GM19463 (cell line): Measurements from ENCODE around the gene PLXNC1.

Experiments
- ATAC-seq: cut with Tn5 transposase; IDR thresholded peaks from one replicate; pipeline ENCODE4 v1.9.1; 2021; ENCODE audit warnings: mild to moderate bottlenecking, moderate library complexity; ENCODE audit not compliant: unreplicated experiment

Gene PLXNC1

DNA sequence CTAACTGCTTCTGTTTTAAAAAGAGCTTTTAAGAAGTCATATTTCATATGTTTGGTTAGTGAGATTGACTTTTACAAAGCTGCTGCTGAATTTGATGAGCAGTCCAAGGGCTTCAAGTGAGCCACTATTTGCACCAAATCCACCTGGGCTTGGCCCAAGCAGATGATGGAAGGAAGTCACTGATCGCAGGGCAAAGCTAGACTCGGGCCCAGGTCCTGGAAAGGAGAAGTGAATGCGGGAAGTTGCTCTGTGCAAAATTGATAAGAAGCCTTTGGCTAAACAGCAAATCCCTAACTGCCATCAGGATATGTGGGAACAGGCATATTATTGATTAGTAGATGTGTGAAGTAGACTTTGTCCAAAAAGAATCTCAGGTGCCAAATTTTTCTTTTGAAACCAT is 30.5 kb downstream of the PLXNC1 start:
- ATAC-seq, result no peak

DNA sequence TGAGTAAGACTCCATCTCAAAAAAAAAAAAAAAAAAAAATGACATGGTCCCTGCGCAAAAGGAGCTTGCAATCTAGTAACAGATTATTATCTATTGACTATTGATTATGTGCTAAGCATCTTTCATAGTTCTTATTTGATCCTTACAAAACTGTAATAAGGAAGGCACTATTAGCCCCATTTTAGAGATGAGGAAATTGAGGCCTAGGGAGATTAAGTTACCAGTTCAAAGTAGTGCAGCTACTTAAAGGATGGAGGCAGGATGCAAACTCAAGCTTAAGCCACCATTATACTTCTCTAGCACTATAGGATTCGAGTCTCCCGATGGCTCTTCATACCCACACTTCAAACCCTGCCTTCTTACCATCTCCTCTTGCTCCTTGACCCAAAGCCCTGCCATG is 31.3 kb downstream of the PLXNC1 start:
- ATAC-seq, result no peak

DNA sequence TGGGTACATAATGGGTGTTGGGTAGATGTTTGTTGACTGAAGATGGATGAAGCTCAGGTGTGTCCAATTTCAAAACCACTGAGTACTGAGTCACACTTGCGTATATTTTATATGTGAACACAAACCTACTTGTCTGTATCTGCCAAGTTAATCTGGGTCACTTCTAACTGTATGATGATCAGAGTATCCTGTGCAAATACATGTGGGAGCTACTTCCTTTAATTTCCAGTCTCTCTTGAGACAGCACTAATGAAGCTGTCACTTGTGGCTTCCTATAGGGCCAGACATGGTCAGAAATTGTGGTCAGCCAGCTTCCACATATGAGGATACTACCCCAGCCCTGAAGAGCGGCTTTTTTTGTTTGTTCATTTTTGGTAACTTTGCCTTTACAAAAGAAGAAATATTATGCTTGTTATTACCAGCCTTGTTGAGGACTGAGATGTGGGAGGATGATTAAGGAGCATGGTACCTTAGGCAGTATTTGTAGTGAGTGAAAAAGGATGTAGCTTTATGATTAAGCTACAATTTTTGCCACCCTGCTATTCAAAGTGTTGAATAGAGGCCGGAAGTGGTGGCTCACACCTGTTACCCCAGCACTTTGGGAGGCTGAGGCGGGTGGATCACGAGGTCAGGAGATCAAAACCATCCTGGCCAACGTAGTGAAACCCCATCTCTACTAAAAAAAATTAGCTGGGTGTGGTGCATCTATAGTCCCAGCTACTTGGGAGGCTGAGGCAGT is 32.4 kb downstream of the PLXNC1 start:
- no peak for ATAC-seq

DNA sequence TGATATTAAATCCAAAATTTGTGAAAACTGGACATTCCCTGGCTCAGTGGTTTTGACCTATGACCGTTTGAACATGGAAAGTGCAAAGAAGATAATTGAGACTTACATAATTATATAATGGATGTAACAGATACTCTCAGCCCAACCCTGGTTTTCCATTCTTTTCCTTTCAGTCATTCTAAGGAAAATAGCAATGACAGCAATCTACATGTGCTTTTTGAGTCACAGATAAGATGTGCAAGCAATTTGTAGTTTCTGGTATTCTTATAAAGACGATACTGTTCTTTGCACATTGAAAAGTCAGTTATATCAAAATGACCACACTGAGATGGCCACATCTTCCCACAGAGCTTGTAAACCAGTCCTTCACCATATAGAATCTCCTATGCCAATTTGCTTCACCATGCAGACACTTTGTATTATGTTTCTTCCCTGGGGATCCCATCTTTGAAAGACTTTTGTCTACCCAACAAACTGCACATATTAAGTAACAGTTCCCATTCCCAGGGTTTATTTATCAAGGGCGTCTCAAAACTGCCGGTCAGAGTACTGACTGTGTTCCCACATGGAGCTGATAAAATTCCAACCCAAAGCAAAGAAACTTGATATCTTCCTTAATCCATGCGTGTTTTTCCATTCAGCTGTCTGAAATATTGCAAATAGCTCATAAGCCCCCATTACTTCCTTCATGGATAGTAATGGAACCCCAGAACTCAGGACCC is 34.8 kb downstream of the PLXNC1 start:
- ATAC-seq, result no peak

DNA sequence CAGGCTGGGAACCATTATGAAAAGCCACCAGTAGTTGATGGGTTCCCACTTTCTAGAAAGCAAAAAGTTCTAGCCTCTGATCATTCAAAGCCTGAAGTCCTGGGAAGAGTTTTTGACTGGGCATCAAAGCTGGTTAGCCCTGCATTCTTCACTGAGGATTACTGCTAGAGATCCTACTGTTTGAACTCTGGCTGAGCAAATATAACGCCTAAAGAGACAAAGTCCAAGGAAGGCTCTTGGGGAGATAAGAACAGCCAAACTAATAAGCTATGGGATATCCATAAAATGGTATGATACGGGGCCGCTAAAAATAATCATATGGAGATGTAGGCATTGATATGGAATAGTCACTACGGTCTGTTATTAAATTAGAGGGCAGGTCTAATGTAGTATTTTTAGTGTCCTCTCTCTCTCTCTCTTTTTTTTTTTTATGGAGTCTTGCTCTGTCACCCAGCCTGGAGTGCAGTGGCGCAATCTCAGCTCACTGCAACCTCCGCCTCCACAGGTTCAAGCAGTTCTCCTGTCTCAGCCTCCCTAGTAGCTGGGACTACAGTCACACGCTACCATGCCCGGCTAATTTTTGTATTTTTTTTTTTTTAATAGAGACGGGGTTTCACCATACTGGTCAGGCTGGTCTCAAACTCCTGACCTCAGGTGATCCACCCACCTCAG is 35.5 kb downstream of the PLXNC1 start:
- ATAC-seq, result no peak

DNA sequence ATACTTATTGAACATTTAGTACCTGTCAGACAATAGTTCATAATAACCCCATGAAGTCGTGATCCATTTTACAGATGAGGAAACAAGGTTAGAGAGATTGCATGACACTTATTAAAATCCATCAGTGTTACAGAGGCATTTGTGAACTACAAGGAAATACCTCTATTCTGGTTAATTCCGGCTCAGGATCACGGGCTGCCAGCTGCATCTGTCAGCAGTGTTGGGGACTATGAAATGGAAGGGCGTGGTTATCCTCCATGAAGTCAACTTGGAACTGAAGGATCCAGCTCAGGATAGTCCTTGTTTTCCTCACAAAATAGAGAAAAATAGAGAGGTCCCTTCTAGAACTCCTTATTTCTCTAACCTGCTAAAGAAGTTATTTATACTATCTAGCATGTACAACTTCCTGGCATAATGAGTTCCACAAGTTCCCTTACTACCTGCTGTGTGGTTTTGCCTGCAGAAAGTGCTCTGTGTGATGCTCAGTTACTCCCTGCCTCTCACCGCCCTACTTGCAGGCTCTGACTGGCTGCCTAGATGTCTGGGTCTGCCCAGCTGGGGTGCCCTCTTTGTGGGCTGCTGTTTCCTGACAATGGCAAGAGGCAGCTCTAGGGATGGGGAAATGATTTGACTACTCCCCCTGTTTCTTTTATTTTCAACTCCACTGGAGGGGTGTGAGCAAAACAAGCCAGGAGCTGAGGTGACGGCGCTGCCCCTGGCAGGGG is 36.8 kb downstream of the PLXNC1 start:
- ATAC-seq, result no peak

DNA sequence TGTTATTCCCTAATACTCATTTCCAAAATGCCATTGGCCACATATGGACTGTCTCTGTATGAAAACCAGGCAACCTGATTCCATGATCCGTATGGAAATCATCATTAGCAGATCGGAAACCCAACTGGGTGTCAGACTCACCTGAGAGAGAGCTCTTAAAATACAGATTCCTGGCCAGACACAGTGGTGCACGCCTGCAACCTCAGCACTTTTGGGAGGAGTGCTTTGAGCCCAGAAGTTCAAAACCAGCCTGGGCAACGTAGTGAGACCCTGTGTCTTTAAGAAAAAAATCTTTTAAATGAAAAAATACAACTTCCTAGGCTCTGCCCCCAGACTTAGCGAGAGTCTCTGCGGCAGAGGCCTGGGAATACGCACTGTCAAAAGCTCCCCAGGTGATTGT is 37.4 kb downstream of the PLXNC1 start:
- no peak for ATAC-seq

DNA sequence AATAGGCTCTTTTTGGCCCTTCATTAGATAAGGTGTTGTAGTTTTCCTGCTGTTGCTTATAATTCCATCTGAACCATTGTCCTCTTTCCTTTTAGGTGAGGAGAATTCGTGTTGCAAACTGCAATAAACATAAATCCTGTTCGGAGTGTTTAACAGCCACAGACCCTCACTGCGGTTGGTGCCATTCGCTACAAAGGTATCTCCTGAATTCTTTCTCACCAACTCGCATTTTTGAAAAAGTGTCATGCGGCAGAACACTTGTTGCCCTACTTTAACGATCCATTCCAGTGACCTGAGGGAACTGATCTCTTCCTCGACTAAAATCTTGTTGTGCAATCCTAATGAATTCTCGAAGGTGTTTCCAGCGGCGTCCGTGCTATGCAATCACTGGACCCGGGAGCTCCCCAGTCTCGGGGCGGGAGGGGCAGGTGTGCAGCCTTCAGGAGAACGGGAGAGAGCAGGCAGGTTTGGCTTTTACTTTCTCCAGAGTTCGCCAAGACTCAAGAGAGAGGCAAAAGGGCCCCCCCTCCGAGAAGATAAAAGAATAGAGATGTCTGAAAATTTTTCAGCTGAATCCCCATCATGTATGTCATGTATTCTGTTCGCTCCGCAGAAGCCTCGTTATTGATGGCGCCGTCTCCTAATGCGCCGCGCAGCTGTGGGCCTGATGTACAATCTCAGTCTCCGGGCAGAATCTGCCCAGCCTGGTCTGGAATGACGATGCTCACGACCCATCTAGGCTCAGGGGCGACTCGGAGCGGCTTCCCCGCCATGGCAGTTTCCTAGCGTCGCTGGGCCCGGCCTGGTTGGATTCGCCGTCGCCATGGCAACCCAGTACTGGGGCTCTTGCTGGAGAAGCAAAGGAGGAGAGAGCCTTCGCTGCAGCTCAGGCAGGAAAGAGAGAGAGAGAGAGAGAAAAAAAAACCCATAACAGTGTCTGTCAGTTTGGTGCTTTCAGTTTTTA is 38.2 kb downstream of the PLXNC1 start:
- no peak for ATAC-seq

DNA sequence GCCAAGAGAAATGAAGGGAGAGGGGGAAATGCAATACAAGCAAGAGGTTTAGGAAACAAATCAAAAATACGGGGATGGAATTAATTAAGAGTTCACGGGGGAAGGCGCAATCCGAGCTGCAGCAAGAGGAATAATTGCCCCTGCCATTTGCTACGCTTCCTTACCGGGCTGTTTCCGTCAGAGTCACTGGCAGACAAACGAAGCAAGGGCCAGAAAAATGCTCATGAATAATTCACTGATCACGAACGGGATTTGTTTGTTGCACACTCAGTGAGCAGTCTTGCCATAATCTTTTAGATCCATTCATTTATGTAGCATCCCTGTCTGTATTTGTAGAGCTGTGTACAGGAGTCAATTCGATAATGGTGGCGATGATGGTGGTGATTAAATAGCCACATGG is 39.0 kb downstream of the PLXNC1 start:
- no peak for ATAC-seq

DNA sequence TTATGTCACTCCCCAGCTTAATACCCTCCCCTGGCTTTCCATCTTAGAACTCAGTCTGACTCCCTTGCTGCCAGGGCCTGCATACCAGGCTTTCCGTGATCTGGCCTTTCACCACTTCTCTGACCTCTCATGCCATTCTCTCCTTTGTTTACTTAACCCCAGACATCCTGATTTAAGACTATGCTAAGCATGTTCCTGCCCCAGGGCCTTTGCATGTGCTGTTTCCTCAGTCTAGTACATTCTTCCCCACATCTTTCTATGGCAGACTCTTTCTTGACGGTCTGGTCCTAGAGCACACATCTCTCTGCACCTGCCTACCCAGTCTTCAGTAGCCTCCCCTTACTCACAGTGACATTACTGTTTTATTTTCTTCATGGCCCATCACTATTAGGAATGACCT is 42.2 kb downstream of the PLXNC1 start:
- ATAC-seq, result no peak

DNA sequence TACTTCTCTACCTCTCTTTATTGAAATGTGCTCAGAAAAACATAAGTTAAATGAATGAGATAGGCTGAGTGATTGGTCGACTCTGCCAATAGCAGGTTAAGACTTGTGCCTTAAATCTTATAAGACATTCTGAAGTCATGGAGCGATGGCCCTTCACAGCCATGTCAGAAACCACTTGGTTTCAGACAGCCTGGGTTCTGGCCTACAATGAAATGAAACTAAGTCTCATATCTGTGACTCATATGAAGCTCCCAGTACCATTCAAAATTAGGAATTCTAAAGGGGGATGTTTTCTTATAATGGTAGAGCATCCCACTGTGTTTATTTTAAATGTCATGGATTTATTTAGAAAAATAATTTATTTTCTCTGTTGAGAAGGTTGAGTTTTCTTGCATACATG is 42.6 kb downstream of the PLXNC1 start:
- peak; percentile 51 for ATAC-seq

DNA sequence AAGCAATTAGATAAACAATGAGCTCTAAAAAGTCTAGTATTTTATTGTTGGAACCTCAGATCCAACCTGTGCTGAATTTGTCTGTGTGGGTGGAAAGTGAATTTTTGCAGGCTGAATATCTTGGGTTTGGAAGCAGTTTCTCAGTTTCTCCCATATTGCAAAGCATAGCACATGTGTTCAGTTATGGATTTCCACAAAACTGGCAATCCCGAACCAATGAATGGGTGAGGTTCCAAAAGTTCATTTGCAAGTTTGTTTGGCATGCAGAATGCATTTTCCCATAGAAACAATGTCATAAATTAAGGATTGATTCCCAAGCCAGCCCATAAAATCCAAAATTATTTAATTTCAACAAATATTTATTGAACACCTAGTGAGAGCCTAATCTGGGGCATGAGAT is 43.4 kb downstream of the PLXNC1 start:
- no peak for ATAC-seq

DNA sequence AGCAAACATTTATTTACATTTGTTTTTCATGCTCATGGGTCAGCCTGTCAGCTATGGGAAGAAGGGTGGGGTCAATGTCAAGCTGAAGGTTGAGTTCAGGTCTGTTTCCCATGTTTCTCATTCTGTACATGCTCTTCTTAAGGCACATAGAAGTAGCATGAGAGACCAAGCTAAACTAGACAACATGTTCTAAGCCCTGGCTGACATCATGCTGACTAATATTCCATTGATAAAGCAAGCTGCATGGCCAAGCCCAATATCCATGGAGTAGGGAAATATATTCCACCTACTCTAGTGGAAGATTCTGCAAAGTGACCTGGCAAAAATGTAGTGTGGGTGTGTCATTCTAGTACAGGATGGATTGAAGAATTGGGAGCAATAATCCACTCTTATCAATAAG is 44.1 kb downstream of the PLXNC1 start:
- ATAC-seq, result no peak

DNA sequence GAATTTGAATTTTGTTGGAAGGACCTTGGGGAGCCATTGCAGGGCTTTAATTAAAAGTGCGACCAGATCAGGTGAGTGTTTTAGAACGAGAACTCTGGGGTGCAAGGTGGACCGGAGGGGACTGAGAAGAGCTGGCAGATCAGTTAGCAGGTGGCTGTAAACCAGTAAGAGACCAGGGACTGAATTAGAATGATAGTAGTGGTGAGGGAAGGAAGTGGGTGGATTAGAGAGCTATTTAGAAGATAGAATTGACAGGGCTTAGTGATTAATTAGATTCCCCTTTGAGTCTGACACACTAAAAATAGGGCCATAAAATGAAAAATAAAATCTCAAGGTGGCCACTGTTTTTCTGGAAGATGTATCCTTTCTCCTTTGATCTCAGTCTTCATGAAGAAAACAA is 44.8 kb downstream of the PLXNC1 start:
- no peak for ATAC-seq

DNA sequence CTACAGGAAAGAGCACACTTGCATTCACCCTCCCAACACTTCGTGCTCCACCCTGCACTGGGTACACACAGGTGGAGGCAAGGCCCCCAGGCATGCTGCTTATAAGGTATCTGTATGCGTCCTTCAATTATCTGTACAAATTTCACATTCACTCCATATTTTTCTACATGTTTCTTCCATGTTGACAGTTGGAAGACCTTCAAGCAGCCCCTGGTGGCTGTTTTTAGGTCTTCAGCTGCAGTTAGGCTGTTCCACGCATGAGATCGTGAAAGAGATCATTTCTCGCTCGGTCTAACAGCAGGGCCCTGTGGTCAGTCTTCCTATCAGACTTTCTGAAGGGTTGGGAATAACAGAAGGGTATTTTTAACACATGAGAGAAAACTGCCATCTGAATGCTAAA is 47.1 kb downstream of the PLXNC1 start:
- no peak for ATAC-seq

DNA sequence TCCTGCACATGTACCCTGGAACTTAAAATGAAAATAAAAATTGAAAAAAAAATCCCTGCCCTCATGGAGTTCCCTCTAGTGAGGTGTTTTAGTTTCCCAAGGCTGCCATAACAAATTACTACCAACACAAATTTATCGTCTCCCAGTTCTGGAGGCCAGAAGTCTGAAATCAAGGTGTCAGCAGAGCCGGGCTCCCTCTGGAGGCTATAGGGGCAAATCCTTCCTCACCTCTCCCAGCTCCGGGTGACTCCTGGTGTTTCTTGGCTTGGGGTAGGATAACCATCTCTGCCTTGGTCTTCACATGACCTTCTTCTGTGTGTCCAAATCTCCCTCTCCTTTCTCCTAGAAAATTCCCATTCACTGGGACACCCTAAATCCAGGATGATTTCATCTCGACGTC is 50.1 kb downstream of the PLXNC1 start:
- no peak for ATAC-seq

DNA sequence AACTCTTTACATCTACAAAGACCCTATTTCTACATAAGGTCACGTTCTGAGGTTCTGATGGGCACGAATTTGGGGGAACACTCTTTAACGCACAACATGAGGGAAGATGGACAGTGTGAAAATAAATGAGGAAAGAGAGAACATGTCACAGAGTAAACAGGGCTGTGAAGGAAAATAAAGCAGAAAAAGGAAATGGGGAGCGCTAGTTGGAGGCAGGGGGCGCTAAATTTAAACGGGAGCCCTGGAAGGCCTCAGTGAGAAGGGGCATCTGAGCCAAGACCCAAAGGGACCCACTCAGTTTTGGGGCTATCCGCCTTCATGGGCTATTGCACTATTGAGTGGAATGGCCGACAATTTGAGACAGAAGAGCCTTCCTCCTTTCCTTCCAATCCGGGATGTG is 50.5 kb downstream of the PLXNC1 start:
- ATAC-seq, result no peak

DNA sequence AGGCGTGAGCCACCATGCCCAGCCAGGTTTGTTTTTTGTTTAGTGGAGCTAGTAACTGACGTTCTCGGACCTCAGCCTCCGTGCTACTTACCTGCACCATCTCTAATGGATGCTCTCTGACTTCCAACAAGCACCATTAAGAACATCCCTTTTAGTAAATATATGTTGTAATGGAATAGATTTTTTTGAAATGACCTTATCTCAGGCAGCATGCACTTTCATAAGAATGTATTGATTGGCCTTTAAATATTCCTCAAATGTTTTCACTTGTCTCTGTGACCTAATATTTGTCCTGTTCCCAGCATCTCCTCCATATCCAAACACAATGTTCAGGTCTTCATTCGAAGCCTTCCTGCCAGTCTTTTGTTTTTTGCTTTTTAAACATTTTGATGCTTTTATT is 51.7 kb downstream of the PLXNC1 start:
- ATAC-seq, result no peak

DNA sequence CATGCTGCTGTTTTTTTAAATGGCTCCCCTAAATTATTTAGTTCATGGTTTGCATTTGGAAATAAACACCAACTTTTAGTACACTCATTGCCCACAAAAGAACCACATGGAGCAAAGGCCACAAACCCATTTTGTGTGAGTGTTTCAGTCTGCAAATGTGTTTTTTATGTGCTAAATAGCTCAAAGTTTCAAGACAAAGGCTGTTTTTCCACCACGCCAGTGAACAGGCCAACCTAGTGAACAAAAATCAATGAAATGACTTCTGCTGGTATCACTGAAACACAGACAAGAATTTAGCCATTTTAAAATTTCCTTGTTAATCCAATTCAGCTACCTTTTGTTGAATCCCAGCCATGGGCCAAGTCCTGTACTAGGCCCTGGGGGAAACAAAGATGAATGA is 52.3 kb downstream of the PLXNC1 start:
- no peak for ATAC-seq
